Measurements from ENCODE around the gene EFNB2.

EFNB2 gene

DNA sequence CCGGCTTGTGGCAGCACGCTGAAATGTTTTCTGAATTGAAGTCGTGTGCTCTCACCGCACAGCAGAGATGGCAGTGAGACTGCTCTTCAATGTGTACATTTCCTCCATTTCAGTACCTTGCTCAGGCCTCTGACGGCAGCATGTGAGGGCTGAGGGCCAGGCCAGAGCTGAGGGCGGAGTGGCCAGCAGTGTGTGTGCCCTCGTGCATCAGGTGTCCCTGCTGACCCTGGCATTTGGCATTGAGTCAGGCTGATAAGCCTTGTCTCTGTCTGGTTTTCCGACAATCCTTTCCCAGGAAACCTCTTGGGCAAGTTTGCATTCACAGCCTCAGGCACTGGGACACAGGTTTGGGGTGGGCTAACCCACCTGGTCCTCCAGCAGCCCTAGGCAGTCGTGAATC, 62.3 kb downstream of the EFNB2 start:
- H3K9me3 ChIP-seq (ENCODE audit: control insufficient read depth in 1 of 2, low read length in 2 of 2), result no peaks in the 10 kb centered on the region
- no peak overlapping the region for H3K27ac ChIP-seq (ENCODE audit: low read depth, low read length)
- no peak overlapping the region for H3K4me3 ChIP-seq (ENCODE audit: low read depth in 1 of 2, low read length in 2 of 2)
- H3K4me1 ChIP-seq (ENCODE audit: control insufficient read depth in 1 of 2, insufficient read depth in 2 of 2, low read length in 2 of 2), result peaks cover 40 to 51% of the 10 kb centered on the region in 2 donors
- H3K36me3 ChIP-seq (ENCODE audit: control insufficient read depth in 1 of 2, insufficient read depth in 2 of 2, low read length in 2 of 2), result no peaks in the 10 kb centered on the region
- H3K9ac ChIP-seq (ENCODE audit: low read depth in 1 of 2, low read length in 2 of 2), result peak overlapping the region in 1 of 2 donors; percentile 15
- no peaks in the 10 kb centered on the region for H3K27me3 ChIP-seq (ENCODE audit: control insufficient read depth in 1 of 2, insufficient read depth in 2 of 2, low read length in 2 of 2)

DNA sequence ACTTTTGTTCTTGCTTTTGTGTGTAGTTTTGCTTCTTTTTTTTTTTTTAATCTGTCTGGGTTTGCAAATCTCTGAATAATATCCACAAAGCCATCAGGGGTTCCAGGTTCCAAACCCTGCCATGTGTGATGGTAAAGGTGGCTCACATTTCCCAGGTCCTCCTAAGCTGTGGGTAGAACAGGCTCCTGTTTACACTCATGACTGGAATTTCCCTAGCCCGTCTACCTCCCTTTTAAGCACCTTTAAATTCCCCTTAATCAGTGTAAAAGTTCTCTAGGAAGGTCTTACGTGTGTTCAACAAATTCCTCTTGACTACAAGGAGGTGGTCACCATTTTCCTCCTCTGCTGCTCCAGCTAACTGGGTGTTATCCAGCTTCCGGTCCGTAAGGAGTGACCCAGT, 62.8 kb downstream of the EFNB2 start:
- Histone ChIP-seq H3K27me3 (ENCODE audit: control insufficient read depth in 1 of 2, insufficient read depth in 2 of 2, low read length in 2 of 2) (no peaks in the 10 kb centered on the region), H3K27ac (ENCODE audit: low read depth, low read length) (no peak overlapping the region), H3K9ac (ENCODE audit: low read depth in 1 of 2, low read length in 2 of 2) (peak overlapping the region; percentile 15 to 31), H3K4me1 (ENCODE audit: control insufficient read depth in 1 of 2, insufficient read depth in 2 of 2, low read length in 2 of 2) (peaks cover 40 to 47% of the 10 kb centered on the region in 2 donors), H3K36me3 (ENCODE audit: control insufficient read depth in 1 of 2, insufficient read depth in 2 of 2, low read length in 2 of 2) (no peaks in the 10 kb centered on the region), H3K4me3 (ENCODE audit: low read depth in 1 of 2, low read length in 2 of 2) (peak overlapping the region; percentile 48 to 51), H3K9me3 (ENCODE audit: control insufficient read depth in 1 of 2, low read length in 2 of 2) (no peaks in the 10 kb centered on the region)

DNA sequence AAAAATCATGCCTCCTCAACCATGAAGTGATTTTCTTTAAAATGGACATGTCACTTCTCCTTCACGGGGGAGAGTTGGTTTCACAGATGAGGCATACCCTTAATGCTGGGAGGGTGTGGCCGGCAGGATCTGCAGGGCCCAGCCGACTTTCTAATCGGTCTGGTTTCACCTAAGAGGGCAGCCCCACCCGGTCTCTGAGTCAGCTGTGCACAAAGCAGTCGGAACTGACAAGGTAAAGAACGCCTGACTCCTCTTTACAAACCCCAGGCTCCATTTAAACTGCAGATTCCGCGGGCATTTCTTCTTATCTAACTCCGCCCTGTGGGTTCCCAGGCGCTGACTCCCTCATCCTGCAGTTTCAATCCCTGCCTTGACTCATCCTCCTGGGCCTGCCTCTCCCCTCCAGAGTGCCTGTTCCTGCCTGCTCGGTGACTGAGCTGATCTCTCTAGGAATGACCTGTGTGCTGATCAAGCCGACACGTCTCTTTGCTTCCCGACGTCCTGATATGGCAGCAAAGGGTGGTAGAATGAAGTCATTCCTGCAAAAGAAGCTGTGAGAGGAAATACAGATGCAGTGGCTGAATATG, 63.4 kb downstream of the EFNB2 start:
- Histone ChIP-seq H3K27me3 (ENCODE audit: control insufficient read depth in 1 of 2, insufficient read depth in 2 of 2, low read length in 2 of 2) (no peaks in the 10 kb centered on the region), H3K4me1 (ENCODE audit: control insufficient read depth in 1 of 2, insufficient read depth in 2 of 2, low read length in 2 of 2) (peaks cover 37 to 41% of the 10 kb centered on the region in 2 donors), H3K36me3 (ENCODE audit: control insufficient read depth in 1 of 2, insufficient read depth in 2 of 2, low read length in 2 of 2) (no peaks in the 10 kb centered on the region), H3K4me3 (ENCODE audit: low read depth in 1 of 2, low read length in 2 of 2) (peak overlapping the region; percentile 48 to 51), H3K9ac (ENCODE audit: low read depth in 1 of 2, low read length in 2 of 2) (peak overlapping the region; percentile 28 to 31), H3K9me3 (ENCODE audit: control insufficient read depth in 1 of 2, low read length in 2 of 2) (no peaks in the 10 kb centered on the region), H3K27ac (ENCODE audit: low read depth, low read length) (no peak overlapping the region)

DNA sequence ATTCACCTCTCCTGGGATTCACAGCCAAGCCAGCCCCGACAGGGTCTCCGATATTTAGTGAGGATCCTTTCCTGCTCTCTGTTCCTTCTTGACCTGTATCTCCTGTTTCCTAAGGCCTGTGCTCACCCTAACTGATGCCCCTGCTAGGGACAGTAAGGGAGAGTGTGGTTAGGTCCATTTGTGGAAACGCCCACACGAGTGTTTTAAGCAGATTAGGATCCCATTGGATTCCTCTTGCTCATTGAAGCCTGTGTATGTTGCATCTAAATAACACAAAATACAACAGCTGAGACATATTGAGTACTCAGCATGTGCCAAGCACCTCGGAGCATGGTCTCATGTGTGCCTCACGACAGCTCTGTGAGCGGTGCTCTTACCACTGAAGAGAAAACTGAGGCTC, 64.9 kb downstream of the EFNB2 start:
- Histone ChIP-seq H3K27me3 (ENCODE audit: control insufficient read depth in 1 of 2, insufficient read depth in 2 of 2, low read length in 2 of 2) (no peaks in the 10 kb centered on the region), H3K9ac (ENCODE audit: low read depth in 1 of 2, low read length in 2 of 2) (no peak overlapping the region), H3K9me3 (ENCODE audit: control insufficient read depth in 1 of 2, low read length in 2 of 2) (no peaks in the 10 kb centered on the region), H3K36me3 (ENCODE audit: control insufficient read depth in 1 of 2, insufficient read depth in 2 of 2, low read length in 2 of 2) (no peaks in the 10 kb centered on the region), H3K27ac (ENCODE audit: low read depth, low read length) (no peak overlapping the region), H3K4me3 (ENCODE audit: low read depth in 1 of 2, low read length in 2 of 2) (no peak overlapping the region), H3K4me1 (ENCODE audit: control insufficient read depth in 1 of 2, insufficient read depth in 2 of 2, low read length in 2 of 2) (peaks cover 28 to 29% of the 10 kb centered on the region in 2 donors)

DNA sequence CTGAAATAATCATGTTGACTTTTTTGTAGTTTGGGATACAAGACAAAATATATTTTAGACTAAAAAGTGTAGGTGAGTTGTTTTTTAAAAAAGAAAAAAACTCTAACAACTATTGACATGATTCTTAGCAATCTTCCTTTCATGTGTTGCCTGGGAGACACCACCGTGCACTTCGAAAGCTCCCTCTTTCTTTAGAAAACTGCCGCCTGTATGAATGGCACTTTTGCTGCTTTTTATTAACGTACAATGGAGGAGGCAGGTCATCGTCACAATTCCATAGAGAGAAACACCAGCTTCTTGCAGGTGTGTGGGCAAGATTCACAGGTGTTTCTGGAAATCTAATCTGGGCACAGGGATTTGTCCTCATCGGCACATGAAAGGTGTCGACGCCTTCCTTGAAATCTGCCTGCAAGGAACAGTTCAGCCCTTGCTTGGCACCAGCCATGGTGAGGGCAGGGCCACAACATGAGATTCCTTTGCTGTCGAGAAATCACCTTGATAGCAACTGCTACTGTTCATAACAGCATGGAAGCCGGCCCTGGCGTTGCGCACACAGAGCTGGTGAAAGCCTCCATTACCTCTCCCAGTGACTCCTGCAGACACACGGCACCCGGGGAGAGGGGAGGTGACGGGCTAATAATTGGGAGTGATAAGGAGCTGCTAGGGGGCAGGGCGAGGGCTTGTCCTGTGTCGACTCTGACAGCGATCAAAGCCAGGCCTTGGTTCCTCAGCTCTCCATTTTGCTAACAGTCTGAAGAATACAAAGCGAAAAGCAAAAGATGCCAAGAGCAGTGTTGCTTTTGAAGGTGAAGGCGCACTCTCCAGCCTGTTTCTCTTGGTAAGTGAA, 66.5 kb downstream of the EFNB2 start:
- Histone ChIP-seq H3K9me3 (ENCODE audit: control insufficient read depth in 1 of 2, low read length in 2 of 2) (no peaks in the 10 kb centered on the region), H3K27ac (ENCODE audit: low read depth, low read length) (no peak overlapping the region), H3K36me3 (ENCODE audit: control insufficient read depth in 1 of 2, insufficient read depth in 2 of 2, low read length in 2 of 2) (no peaks in the 10 kb centered on the region), H3K9ac (ENCODE audit: low read depth in 1 of 2, low read length in 2 of 2) (no peak overlapping the region), H3K27me3 (ENCODE audit: control insufficient read depth in 1 of 2, insufficient read depth in 2 of 2, low read length in 2 of 2) (no peaks in the 10 kb centered on the region), H3K4me1 (ENCODE audit: control insufficient read depth in 1 of 2, insufficient read depth in 2 of 2, low read length in 2 of 2) (peaks cover 19 to 23% of the 10 kb centered on the region in 2 donors), H3K4me3 (ENCODE audit: low read depth in 1 of 2, low read length in 2 of 2) (no peak overlapping the region)

DNA sequence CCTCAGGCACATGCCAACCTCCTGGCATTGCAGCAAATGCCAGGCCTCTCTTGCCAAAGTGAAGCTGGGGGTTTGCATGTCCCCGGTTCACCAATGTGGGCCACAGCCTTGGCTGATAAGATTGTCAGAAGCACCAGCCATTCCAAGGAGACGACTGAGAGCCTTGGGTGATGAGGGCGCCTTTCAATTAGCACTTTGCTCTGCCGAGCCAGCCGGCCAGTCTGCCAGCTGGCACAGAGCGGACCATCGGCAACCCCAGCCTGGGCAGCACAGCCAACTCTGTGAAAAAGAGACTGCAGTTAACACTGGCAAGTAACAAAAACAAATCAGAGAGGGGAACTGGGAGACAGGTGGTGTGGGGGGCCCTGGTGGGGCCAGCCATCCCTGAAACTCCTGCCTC, 67.3 kb downstream of the EFNB2 start:
- Histone ChIP-seq H3K36me3 (ENCODE audit: control insufficient read depth in 1 of 2, insufficient read depth in 2 of 2, low read length in 2 of 2) (no peaks in the 10 kb centered on the region), H3K27ac (ENCODE audit: low read depth, low read length) (no peak overlapping the region), H3K9ac (ENCODE audit: low read depth in 1 of 2, low read length in 2 of 2) (no peak overlapping the region), H3K4me1 (ENCODE audit: control insufficient read depth in 1 of 2, insufficient read depth in 2 of 2, low read length in 2 of 2) (peaks cover 17 to 20% of the 10 kb centered on the region in 2 donors), H3K4me3 (ENCODE audit: low read depth in 1 of 2, low read length in 2 of 2) (peak overlapping the region in 1 of 2 donors; percentile 37), H3K27me3 (ENCODE audit: control insufficient read depth in 1 of 2, insufficient read depth in 2 of 2, low read length in 2 of 2) (no peaks in the 10 kb centered on the region), H3K9me3 (ENCODE audit: control insufficient read depth in 1 of 2, low read length in 2 of 2) (no peaks in the 10 kb centered on the region)

DNA sequence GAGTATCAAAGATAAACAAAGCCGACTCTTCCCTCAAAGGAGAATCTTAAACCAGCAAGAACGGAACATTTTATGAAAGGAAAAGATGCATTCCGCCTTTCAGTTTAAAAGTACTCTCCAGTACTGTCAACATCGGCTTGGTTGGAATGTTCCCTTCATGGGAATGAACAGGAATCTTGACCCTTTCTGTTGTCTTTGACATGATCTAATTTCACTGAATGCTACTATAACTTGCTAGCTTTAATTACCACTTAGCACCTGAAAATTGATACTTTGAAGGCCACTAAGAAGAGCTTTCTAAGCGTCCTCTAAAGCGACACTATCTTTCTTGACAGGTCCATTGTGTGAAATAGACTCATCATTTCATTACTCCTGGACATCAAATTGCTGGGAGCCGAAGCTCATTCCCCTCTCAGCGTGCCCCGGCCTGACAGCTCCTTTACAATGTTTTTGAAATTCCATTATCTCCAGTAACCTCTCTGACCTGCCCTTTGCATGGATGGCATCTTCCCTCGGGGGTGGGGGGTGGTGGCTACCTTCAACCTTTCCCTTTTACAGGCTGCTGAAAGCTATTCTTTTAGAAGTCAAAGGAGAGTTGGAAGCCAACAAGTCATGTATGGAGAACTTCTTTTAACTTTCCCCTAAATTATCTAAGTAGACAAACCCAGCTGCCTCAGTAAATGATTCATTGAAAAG, 67.9 kb downstream of the EFNB2 start:
- Histone ChIP-seq H3K36me3 (ENCODE audit: control insufficient read depth in 1 of 2, insufficient read depth in 2 of 2, low read length in 2 of 2) (no peaks in the 10 kb centered on the region), H3K9ac (ENCODE audit: low read depth in 1 of 2, low read length in 2 of 2) (no peak overlapping the region), H3K27me3 (ENCODE audit: control insufficient read depth in 1 of 2, insufficient read depth in 2 of 2, low read length in 2 of 2) (no peaks in the 10 kb centered on the region), H3K27ac (ENCODE audit: low read depth, low read length) (no peak overlapping the region), H3K4me3 (ENCODE audit: low read depth in 1 of 2, low read length in 2 of 2) (peak overlapping the region in 1 of 2 donors; percentile 37), H3K9me3 (ENCODE audit: control insufficient read depth in 1 of 2, low read length in 2 of 2) (no peaks in the 10 kb centered on the region), H3K4me1 (ENCODE audit: control insufficient read depth in 1 of 2, insufficient read depth in 2 of 2, low read length in 2 of 2) (peaks cover 10 to 13% of the 10 kb centered on the region in 2 donors)

DNA sequence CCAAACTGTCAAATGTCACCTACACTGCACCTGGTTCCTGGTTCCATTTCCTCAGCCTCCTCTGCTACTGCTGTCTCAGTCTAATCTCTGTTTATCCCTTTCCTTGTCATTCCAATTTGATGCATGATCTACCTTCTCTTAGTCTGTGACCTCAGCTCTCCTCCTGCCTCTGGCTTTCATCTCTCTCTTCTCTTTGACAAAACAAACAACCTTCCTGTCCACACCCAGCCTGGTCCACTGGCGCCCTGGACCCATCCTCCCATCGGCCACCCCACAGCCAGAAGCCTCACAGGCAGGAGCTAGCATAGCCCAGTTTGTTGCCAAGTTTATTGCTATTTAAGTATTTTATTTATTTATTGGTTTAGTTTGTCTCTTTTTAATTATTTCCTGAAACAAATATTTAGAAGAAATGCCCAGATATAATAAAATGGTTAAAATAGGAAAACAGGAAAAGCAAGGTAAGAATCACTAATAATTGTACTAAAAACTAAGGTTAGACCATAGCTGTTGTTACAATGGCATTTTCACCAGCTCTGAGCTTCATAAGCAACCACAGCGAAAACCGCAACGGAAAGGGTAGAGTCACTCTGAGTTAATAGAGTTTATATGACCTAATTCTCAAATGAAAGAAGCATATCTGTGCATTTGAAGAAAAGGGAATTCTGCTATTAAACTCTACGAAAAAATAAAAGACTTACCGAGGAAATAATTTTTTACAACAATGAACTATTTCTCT, 68.6 kb downstream of the EFNB2 start:
- H3K9ac ChIP-seq (ENCODE audit: low read depth in 1 of 2, low read length in 2 of 2), result no peak overlapping the region
- no peaks in the 10 kb centered on the region for H3K9me3 ChIP-seq (ENCODE audit: control insufficient read depth in 1 of 2, low read length in 2 of 2)
- no peaks in the 10 kb centered on the region for H3K36me3 ChIP-seq (ENCODE audit: control insufficient read depth in 1 of 2, insufficient read depth in 2 of 2, low read length in 2 of 2)
- H3K27me3 ChIP-seq (ENCODE audit: control insufficient read depth in 1 of 2, insufficient read depth in 2 of 2, low read length in 2 of 2), result no peaks in the 10 kb centered on the region
- peaks cover 3 to 6% of the 10 kb centered on the region in 2 donors for H3K4me1 ChIP-seq (ENCODE audit: control insufficient read depth in 1 of 2, insufficient read depth in 2 of 2, low read length in 2 of 2)
- H3K27ac ChIP-seq (ENCODE audit: low read depth, low read length), result no peak overlapping the region
- H3K4me3 ChIP-seq (ENCODE audit: low read depth in 1 of 2, low read length in 2 of 2), result no peak overlapping the region

DNA sequence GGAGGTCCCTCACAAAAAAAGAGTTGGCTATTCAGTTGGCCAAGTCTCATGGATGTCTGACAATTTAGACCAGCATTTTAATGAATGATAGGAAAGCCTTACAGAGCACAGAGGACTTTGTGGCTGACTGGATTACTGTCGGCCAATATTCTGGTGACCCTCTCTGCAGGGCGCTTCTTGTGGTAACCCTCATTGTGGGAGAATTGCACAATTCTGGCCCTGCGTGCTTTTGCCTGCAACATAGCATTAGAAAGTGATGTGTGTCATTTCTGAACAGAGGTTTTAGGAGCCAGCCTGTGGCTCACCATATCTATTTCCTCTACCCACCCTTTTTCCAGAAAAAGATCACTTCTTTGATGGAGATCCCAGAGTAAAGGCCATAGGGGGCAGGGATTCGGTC, 71.4 kb downstream of the EFNB2 start:
- Histone ChIP-seq H3K4me1 (ENCODE audit: control insufficient read depth in 1 of 2, insufficient read depth in 2 of 2, low read length in 2 of 2) (peaks cover 0 to 4% of the 10 kb centered on the region in 2 donors), H3K4me3 (ENCODE audit: low read depth in 1 of 2, low read length in 2 of 2) (no peak overlapping the region), H3K27ac (ENCODE audit: low read depth, low read length) (no peak overlapping the region), H3K9ac (ENCODE audit: low read depth in 1 of 2, low read length in 2 of 2) (no peak overlapping the region), H3K36me3 (ENCODE audit: control insufficient read depth in 1 of 2, insufficient read depth in 2 of 2, low read length in 2 of 2) (no peaks in the 10 kb centered on the region), H3K27me3 (ENCODE audit: control insufficient read depth in 1 of 2, insufficient read depth in 2 of 2, low read length in 2 of 2) (no peaks in the 10 kb centered on the region), H3K9me3 (ENCODE audit: control insufficient read depth in 1 of 2, low read length in 2 of 2) (no peaks in the 10 kb centered on the region)
